Endothelial cell of umbilical vein (primary cell): ENCODE measurements around the gene MAF.

Experiments
- EZH2 ChIP-seq: IDR thresholded peaks from 2 replicates; pipeline ENCODE4 v1.6.1; 2012; ENCODE audit warnings: borderline replicate concordance, low read depth, mild to moderate bottlenecking, moderate library complexity, low read length, inconsistent platforms; ENCODE audit not compliant: severe bottlenecking
- GATA2 ChIP-seq: IDR thresholded peaks from 2 replicates; pipeline ENCODE4 v1.7.0; 2011; ENCODE audit warnings: low read depth, mild to moderate bottlenecking, moderate library complexity, mixed read lengths, low read length; ENCODE audit not compliant: insufficient read length, insufficient read depth
- POLR2A ChIP-seq: IDR thresholded peaks from 2 replicates; pipeline ENCODE4 v1.6.1; 2012; ENCODE audit warnings: low read depth, mild to moderate bottlenecking, control low read depth, low read length
- TF ChIP-seq, protein P1 (sequence below), 2 donors: IDR thresholded peaks; 1 replicate in 1 of 2; 2 replicates in 1 of 2; pipeline ENCODE4 v1.5.1; 2011; ENCODE audit warnings: low read length in 2 of 2, mild to moderate bottlenecking in 2 of 2, moderate library complexity in 2 of 2, control low read depth in 1 of 2, inconsistent platforms in 1 of 2, low read depth in 1 of 2; ENCODE audit not compliant: insufficient read depth in 1 of 2; ENCODE audit errors: extremely low read depth in 1 of 2

DNA sequence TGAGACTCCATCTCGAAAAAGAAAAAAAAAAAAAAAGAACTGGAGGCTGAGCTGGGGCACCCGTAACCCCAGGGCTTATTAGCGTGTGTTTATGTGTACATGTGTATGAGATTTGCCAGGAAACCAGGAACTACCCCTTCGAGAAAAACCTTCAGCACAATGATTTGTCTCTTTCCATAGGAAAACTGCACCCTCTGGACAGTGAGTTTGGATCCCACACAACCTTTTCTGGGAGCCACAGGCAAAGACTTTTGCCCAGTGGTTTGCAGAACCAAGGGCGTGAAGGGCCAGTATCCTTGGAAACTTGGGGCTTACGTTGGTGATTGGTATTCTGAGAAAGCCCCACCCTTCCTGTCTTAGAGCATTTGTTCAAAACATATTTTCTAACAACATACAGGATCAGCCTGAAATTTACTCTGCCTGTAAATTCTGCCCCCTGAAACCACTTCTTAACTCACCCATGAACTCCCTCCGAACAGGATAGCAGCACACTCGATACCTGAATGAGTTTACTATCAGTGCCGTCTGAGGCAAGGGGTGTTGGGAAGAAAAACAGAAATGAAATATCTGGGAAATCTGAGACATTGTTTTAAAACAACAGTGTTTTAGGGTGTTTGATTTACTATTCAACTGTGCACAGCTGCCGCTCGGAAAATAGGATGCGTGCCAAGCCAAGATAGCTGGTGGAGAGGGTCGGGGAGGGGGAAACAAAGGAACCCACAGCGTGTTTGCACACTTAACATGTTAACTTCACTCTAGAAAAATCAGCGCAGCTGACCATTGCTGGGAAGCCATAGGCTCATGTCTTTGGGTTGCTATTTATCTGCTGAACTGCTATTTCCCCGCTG is 40.2 kb upstream of the MAF start:
- TF ChIP-seq, protein P1, sequence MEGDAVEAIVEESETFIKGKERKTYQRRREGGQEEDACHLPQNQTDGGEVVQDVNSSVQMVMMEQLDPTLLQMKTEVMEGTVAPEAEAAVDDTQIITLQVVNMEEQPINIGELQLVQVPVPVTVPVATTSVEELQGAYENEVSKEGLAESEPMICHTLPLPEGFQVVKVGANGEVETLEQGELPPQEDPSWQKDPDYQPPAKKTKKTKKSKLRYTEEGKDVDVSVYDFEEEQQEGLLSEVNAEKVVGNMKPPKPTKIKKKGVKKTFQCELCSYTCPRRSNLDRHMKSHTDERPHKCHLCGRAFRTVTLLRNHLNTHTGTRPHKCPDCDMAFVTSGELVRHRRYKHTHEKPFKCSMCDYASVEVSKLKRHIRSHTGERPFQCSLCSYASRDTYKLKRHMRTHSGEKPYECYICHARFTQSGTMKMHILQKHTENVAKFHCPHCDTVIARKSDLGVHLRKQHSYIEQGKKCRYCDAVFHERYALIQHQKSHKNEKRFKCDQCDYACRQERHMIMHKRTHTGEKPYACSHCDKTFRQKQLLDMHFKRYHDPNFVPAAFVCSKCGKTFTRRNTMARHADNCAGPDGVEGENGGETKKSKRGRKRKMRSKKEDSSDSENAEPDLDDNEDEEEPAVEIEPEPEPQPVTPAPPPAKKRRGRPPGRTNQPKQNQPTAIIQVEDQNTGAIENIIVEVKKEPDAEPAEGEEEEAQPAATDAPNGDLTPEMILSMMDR (IDR thresholded peaks at IDR 0.05; ENCODE audit: extremely low read depth in 1 of 2, insufficient read depth in 1 of 2, low read depth in 1 of 2, low read length in 2 of 2) = no peak
- no peak for TF ChIP-seq POLR2A
- no peak for TF ChIP-seq GATA2
- no peak for TF ChIP-seq EZH2
